Measurements from ENCODE around the gene ATF1. TPM values are rescaled to one million over a fixed set of nuclear protein-coding genes. Genes with fewer than 3 reads are reported as not detected.

ATF1 gene
- polyA plus RNA-seq, 3 donors from 2014 or later = 34.9 to 43.8 (median 37.6) TPM

Other genes starting within 250 kb of the ATF1 start
- not detected for gene TMPRSS12, start 78.8 kb downstream of the ATF1 start, polyA plus RNA-seq
- gene HIGD1C, start 188.4 kb downstream of the ATF1 start, polyA plus RNA-seq = not detected